PFSK-1 (cell line): ENCODE results near the gene CHD6.

ENCODE experiments used
- FOXP2 ChIP-seq: optimal IDR thresholded peaks from 2 replicates; pipeline ENCODE3; 2011; ENCODE audit warnings: borderline replicate concordance, control low read depth, inconsistent platforms; ENCODE audit not compliant: insufficient read depth; ENCODE audit errors: extremely low read length, extremely low read depth
- POLR2AphosphoS5 ChIP-seq: IDR thresholded peaks from 2 replicates; pipeline ENCODE4 v1.6.1; 2012; ENCODE audit warnings: low read depth, mild to moderate bottlenecking, control low read depth, low read length, moderate library complexity
- SIN3A ChIP-seq: IDR thresholded peaks from 2 replicates; pipeline ENCODE4 v1.6.1; 2012; ENCODE audit warnings: mild to moderate bottlenecking, low read length, moderate library complexity, borderline replicate concordance; ENCODE audit not compliant: insufficient read depth
- TAF1 ChIP-seq: IDR thresholded peaks from 2 replicates; pipeline ENCODE4 v1.6.1; 2012; ENCODE audit warnings: low read length, control low read depth, borderline replicate concordance; ENCODE audit not compliant: insufficient read depth
- TF ChIP-seq, protein P1 (sequence below), 2 experiments: IDR thresholded peaks; 2 replicates each; pipeline versions ENCODE4 v1.6.1 to v1.8.0; 2011 to 2012; ENCODE audit warnings: low read depth in 2 of 2, low read length in 2 of 2, control low read depth in 1 of 2, inconsistent platforms in 1 of 2, mild to moderate bottlenecking in 1 of 2, moderate library complexity in 1 of 2; ENCODE audit not compliant: insufficient read depth in 1 of 2

The CHD6 gene

DNA sequence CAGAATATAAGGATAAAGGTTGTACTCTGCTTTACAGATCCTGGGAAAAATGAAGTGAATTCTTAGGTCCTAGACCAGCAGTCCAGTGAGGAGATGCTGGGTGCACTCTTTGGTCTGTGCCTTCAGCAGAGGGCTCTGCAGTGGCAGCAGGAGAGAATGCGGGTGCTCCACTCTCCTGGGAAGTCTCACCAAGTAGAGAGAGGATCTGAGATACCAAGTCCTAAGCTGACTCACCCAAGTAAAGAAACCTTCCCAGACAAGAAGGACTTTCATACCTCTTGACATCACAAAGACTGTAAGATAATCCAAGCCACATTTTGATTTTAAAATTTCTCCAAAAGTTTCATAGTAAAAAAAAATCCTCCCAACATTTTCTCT lies 134.6 kb downstream of the CHD6 start:
- TF ChIP-seq POLR2AphosphoS5, result no peak
- no peak for TF ChIP-seq TAF1
- TF ChIP-seq SIN3A, result no peak
- TF ChIP-seq FOXP2, result no peak
- TF ChIP-seq, protein P1, sequence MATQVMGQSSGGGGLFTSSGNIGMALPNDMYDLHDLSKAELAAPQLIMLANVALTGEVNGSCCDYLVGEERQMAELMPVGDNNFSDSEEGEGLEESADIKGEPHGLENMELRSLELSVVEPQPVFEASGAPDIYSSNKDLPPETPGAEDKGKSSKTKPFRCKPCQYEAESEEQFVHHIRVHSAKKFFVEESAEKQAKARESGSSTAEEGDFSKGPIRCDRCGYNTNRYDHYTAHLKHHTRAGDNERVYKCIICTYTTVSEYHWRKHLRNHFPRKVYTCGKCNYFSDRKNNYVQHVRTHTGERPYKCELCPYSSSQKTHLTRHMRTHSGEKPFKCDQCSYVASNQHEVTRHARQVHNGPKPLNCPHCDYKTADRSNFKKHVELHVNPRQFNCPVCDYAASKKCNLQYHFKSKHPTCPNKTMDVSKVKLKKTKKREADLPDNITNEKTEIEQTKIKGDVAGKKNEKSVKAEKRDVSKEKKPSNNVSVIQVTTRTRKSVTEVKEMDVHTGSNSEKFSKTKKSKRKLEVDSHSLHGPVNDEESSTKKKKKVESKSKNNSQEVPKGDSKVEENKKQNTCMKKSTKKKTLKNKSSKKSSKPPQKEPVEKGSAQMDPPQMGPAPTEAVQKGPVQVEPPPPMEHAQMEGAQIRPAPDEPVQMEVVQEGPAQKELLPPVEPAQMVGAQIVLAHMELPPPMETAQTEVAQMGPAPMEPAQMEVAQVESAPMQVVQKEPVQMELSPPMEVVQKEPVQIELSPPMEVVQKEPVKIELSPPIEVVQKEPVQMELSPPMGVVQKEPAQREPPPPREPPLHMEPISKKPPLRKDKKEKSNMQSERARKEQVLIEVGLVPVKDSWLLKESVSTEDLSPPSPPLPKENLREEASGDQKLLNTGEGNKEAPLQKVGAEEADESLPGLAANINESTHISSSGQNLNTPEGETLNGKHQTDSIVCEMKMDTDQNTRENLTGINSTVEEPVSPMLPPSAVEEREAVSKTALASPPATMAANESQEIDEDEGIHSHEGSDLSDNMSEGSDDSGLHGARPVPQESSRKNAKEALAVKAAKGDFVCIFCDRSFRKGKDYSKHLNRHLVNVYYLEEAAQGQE (IDR thresholded peaks at IDR 0.05; ENCODE audit: insufficient read depth in 1 of 2, low read depth in 2 of 2, low read length in 2 of 2), result no peak

DNA sequence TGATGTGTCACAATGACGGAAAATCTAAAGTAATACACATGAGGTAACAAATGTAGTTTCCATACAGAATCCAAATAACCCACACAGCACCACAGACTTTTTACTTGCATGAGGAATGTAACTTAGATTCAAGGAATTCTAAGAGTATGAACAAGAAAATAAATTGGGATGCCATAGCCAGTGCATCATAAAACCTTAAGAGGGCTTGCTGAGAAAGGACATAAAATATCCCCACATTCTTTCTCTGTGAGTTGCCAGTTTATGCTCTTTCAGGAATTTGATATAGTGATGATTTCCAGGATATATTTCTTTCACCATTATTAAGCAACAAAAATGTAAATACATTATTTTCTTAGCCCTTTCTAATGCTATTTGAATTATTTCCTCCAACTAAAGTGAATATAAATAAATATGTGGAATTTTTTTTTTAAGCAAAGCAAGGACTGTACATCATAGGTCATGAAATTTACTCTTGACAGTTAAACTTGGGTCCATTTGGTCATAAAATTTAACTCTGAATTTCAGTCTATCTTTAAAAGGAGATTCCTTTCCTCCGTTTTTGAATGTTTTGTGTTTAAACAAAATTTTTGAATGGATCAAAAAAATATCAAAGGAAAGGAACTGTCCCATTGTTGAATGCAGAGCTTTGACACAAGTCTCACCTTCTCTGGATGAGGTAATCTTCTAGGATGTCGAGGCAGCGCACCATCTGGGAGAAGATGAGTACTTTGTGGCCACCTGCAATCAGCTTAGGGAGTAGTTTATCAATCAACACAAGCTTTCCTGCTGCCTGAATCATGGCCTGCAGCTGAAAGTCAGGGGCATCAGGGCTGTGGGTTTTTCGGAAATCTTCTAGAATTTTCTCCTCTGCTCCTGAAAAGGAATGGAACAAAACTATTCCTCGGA lies 135.3 kb downstream of the CHD6 start:
- TF ChIP-seq FOXP2, result no peak
- no peak for TF ChIP-seq TAF1
- TF ChIP-seq, protein P1 (IDR thresholded peaks at IDR 0.05; ENCODE audit: insufficient read depth in 1 of 2, low read depth in 2 of 2, low read length in 2 of 2), result no peak
- no peak for TF ChIP-seq SIN3A
- TF ChIP-seq POLR2AphosphoS5, result no peak

DNA sequence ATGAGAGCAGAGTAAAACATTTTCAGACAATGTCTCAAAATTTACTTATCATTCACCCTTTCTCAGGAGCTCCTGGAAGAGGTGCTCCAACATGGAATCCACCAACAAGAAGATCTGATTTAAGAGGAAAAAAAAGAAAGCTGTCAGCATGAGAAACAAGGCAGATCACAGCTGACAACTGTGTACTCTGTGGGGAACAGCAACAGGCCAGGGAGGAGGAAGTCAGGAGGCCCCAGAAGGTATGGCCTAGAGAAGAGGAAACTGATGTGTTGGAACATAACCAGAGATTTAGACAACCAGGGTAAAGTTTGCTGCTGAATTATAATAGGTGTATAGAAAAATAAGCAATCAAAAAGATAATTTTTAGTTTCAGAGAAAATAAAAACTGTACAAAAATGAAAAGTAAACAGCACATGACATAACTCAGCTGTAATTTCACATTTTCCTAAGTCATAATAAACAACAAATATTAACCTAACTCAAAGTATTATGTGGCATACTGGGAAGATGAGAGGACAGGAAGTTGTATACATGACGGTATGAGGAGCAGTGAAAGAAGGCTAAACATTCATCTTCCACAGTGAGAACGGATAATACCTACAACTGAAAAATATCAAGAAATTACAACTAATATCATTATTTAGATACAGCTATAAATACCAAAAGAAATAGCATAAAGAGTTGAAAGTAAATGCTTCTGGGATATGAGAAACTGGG lies 138.0 kb downstream of the CHD6 start:
- TF ChIP-seq, protein P1 (IDR thresholded peaks at IDR 0.05; ENCODE audit: insufficient read depth in 1 of 2, low read depth in 2 of 2, low read length in 2 of 2), result no peak
- TF ChIP-seq FOXP2 (no peak), POLR2AphosphoS5 (no peak), TAF1 (no peak), SIN3A (no peak)

DNA sequence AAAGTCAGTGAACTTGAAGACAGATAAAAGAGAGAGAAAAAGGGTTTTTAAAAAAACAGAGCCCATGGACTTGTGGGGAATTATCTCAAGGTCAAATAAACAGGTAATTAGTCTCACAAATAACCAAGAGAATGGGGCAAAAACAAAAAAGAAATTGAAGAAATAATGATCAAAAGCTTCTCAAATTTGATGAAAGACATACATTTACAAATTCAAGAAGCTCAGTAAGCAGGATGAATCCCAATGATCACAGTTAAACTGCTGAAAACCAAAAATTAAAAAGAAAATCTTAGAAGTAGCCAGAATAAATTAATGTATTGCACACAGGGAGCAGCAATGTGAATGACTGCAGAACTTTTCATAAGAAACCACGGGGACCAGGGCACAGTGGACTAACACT lies 139.1 kb downstream of the CHD6 start:
- no peak for TF ChIP-seq TAF1
- TF ChIP-seq, protein P1 (IDR thresholded peaks at IDR 0.05; ENCODE audit: insufficient read depth in 1 of 2, low read depth in 2 of 2, low read length in 2 of 2), result no peak
